SKM-1 treated with dmso at 0.1 percent for 144 hours (cell line): ENCODE results near the gene TTC32.
A peak's percentile ranks its signal among the peaks of the same experiment; 100 is the strongest.

ENCODE experiments used
- DNase-seq: peaks from one replicate; lab custom pipeline; 2025; ENCODE audit not compliant: unreplicated experiment; lab: John Stamatoyannopoulos, UW

TTC32 gene

GRCh38 chr2:19878268-19879046 lies 23.3 kb downstream of the TTC32 start:
- DNase-seq, result no peak

- DNase-seq, result no peak
These were observed 25.0 kb downstream of the TTC32 start for GRCh38 chr2:19876751-19877150.

GRCh38 chr2:19875280-19875679 lies 26.5 kb downstream of the TTC32 start:
- no peak for DNase-seq

- no peak for DNase-seq
These were observed 27.1 kb downstream of the TTC32 start for GRCh38 chr2:19874726-19875125.

GRCh38 chr2:19873014-19873413 lies 28.8 kb downstream of the TTC32 start:
- DNase-seq, result no peak

GRCh38 chr2:19872302-19872701 lies 29.5 kb downstream of the TTC32 start:
- no peak for DNase-seq

- no peak for DNase-seq
These were observed 29.9 kb downstream of the TTC32 start for GRCh38 chr2:19871836-19872235.

- DNase-seq, result no peak
These were observed 31.0 kb downstream of the TTC32 start for GRCh38 chr2:19870792-19871191.

- no peak for DNase-seq
These were observed 32.8 kb downstream of the TTC32 start for GRCh38 chr2:19868701-19869580.

- no peak for DNase-seq
These were observed 33.6 kb downstream of the TTC32 start for GRCh38 chr2:19868224-19868623.

GRCh38 chr2:19866771-19867170 lies 35.0 kb downstream of the TTC32 start:
- DNase-seq, result no peak

GRCh38 chr2:19865151-19865550 lies 36.6 kb downstream of the TTC32 start:
- no peak for DNase-seq

- no peak for DNase-seq
These were observed 37.4 kb downstream of the TTC32 start for GRCh38 chr2:19864381-19864780.

- peak; percentile 51 for DNase-seq
These were observed 38.3 kb downstream of the TTC32 start for GRCh38 chr2:19863303-19864041.

- no peak for DNase-seq
These were observed 40.0 kb downstream of the TTC32 start for GRCh38 chr2:19861813-19862212.

GRCh38 chr2:19860022-19860421 lies 41.8 kb downstream of the TTC32 start:
- no peak for DNase-seq

- no peak for DNase-seq
These were observed 42.2 kb downstream of the TTC32 start for GRCh38 chr2:19859565-19859964.

GRCh38 chr2:19857806-19858205 lies 44.0 kb downstream of the TTC32 start:
- no peak for DNase-seq

- DNase-seq, result no peak
These were observed 44.7 kb downstream of the TTC32 start for GRCh38 chr2:19857100-19857499.

GRCh38 chr2:19855542-19856431 lies 46.0 kb downstream of the TTC32 start:
- DNase-seq, result no peak
